ENCODE results near the gene IFT88. TPM values are rescaled to one million over a fixed set of nuclear protein-coding genes. Genes with fewer than 3 reads are reported as not detected.

IFT88 gene
- total RNA-seq, 1 experiment from 2014 or later: 12.1 TPM

DNA sequence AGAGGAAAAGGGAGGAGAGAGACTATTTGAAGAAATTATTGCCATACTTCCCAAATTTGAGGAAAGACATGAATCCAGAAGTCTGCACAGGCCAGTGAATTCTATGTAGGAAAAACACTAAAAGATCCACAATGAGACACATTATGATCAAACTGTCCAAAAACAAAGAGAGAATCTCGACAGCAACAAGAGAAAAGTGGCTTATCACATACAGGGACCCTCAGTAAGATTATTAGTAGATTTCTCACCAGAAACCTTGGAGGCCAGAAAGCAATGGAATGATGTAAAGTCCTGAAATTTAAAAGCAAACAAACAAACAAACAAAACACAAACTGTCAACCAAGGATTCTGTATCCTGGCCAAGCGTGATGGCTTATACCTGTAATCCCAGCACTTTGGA, 80.8 kb downstream of the IFT88 start:
- DNase-seq: no peak
- TF ChIP-seq, protein P1, sequence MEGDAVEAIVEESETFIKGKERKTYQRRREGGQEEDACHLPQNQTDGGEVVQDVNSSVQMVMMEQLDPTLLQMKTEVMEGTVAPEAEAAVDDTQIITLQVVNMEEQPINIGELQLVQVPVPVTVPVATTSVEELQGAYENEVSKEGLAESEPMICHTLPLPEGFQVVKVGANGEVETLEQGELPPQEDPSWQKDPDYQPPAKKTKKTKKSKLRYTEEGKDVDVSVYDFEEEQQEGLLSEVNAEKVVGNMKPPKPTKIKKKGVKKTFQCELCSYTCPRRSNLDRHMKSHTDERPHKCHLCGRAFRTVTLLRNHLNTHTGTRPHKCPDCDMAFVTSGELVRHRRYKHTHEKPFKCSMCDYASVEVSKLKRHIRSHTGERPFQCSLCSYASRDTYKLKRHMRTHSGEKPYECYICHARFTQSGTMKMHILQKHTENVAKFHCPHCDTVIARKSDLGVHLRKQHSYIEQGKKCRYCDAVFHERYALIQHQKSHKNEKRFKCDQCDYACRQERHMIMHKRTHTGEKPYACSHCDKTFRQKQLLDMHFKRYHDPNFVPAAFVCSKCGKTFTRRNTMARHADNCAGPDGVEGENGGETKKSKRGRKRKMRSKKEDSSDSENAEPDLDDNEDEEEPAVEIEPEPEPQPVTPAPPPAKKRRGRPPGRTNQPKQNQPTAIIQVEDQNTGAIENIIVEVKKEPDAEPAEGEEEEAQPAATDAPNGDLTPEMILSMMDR (IDR thresholded peaks at IDR 0.05; ENCODE audit: insufficient read depth in 1 of 2, low read depth in 1 of 2, low read length in 1 of 2, severe bottlenecking in 1 of 2, unreplicated experiment in 1 of 2): no peak
- H3K27ac Mint-ChIP-seq (ENCODE audit: unreplicated experiment): no peak overlapping the region
- no peaks in the 10 kb centered on the region for H3K4me1 Mint-ChIP-seq (ENCODE audit: low read depth, unreplicated experiment)
- intact Hi-C loops (cut with micrococcal nuclease; ENCODE audit: unreplicated experiment): loop anchor here (10.0 kb wide), 1 partner anchor 57 kb away; the partner anchor contains the start of gene IL17D
- no TSS peak for BruUV-seq (replicated peaks)
- H3K27me3 Mint-ChIP-seq (ENCODE audit: insufficient read depth, unreplicated experiment): no peaks in the 10 kb centered on the region
- H3K4me3 Mint-ChIP-seq (ENCODE audit: unreplicated experiment): no peak overlapping the region
- H3K9me3 Mint-ChIP-seq (ENCODE audit: unreplicated experiment): peaks cover 9% of the 10 kb centered on the region
- no peaks in the 10 kb centered on the region for H3K36me3 ChIP-seq (ENCODE audit: control insufficient read depth, insufficient read depth, low read length)
- H3K27me3 ChIP-seq (replicated peaks; ENCODE audit: control insufficient read depth, insufficient read depth, low read length): no peaks in the 10 kb centered on the region
- no peaks in the 10 kb centered on the region for H3K9me3 ChIP-seq
- H3K4me3 ChIP-seq (ENCODE audit: low read depth, low read length): no peak overlapping the region
- ChIA-PET POLR2A (no interaction called here), CTCF (no interaction called here)
- H3K36me3 Mint-ChIP-seq (ENCODE audit: insufficient read depth, unreplicated experiment): peaks cover 5% of the 10 kb centered on the region
- H3K4me1 ChIP-seq: no peaks in the 10 kb centered on the region

DNA sequence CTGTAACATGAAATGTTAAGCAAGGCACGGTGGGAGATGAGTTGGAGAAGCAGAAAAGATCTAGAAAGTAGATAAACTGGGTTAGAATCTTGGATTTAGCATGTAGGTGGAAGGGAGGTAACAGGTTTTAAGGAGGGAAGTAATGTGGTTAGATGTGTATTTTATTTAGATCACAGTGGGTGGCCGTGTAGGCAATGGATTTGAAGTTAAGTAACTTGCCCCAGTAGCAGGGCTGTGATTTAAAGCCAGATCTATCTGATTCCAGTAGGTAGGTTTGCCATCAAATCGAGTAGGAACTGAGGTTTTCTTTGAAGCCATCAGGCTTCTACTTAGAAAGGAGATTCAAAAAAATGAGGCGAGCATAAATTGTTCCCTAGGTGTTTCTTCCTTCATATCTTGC, 86.0 kb downstream of the IFT88 start:
- TF ChIP-seq, protein P1 (IDR thresholded peaks at IDR 0.05; ENCODE audit: insufficient read depth in 1 of 2, low read depth in 1 of 2, low read length in 1 of 2, severe bottlenecking in 1 of 2, unreplicated experiment in 1 of 2): no peak
- H3K36me3 ChIP-seq (ENCODE audit: control insufficient read depth, insufficient read depth, low read length): no peaks in the 10 kb centered on the region
- no peaks in the 10 kb centered on the region for H3K9me3 ChIP-seq
- Mint-ChIP-seq H3K27me3 (ENCODE audit: insufficient read depth, unreplicated experiment) (no peaks in the 10 kb centered on the region), H3K9me3 (ENCODE audit: unreplicated experiment) (peaks cover 9% of the 10 kb centered on the region), H3K36me3 (ENCODE audit: insufficient read depth, unreplicated experiment) (no peaks in the 10 kb centered on the region), H3K4me3 (ENCODE audit: unreplicated experiment) (no peak overlapping the region), H3K4me1 (ENCODE audit: low read depth, unreplicated experiment) (no peaks in the 10 kb centered on the region), H3K27ac (ENCODE audit: unreplicated experiment) (no peak overlapping the region)
- CTCF ChIA-PET: no interaction called here
- H3K4me1 ChIP-seq: no peaks in the 10 kb centered on the region
- DNase-seq: no peak
- POLR2A ChIA-PET: no interaction called here
- BruUV-seq (replicated peaks): no TSS peak
- no peak overlapping the region for H3K4me3 ChIP-seq (ENCODE audit: low read depth, low read length)
- intact Hi-C loops (cut with micrococcal nuclease; ENCODE audit: unreplicated experiment): no loop called here
- H3K27me3 ChIP-seq (replicated peaks; ENCODE audit: control insufficient read depth, insufficient read depth, low read length): no peaks in the 10 kb centered on the region

- Histone ChIP-seq H3K36me3 (ENCODE audit: control insufficient read depth, insufficient read depth, low read length) (no peaks in the 10 kb centered on the region), H3K4me3 (ENCODE audit: low read depth, low read length) (no peak overlapping the region), H3K27me3 (replicated peaks; ENCODE audit: control insufficient read depth, insufficient read depth, low read length) (no peaks in the 10 kb centered on the region), H3K9me3 (no peaks in the 10 kb centered on the region), H3K4me1 (no peaks in the 10 kb centered on the region)
- no peaks in the 10 kb centered on the region for H3K4me1 Mint-ChIP-seq (ENCODE audit: low read depth, unreplicated experiment)
- H3K27me3 Mint-ChIP-seq (ENCODE audit: insufficient read depth, unreplicated experiment): no peaks in the 10 kb centered on the region
- H3K9me3 Mint-ChIP-seq (ENCODE audit: unreplicated experiment): peaks cover 6% of the 10 kb centered on the region
- intact Hi-C loops (cut with micrococcal nuclease; ENCODE audit: unreplicated experiment): no loop called here
- CTCF ChIA-PET: no interaction called here
- POLR2A ChIA-PET: no interaction called here
- no TSS peak for BruUV-seq (replicated peaks)
- no peaks in the 10 kb centered on the region for H3K36me3 Mint-ChIP-seq (ENCODE audit: insufficient read depth, unreplicated experiment)
- no peak overlapping the region for H3K27ac Mint-ChIP-seq (ENCODE audit: unreplicated experiment)
- DNase-seq: no peak
- TF ChIP-seq, protein P1 (IDR thresholded peaks at IDR 0.05; ENCODE audit: insufficient read depth in 1 of 2, low read depth in 1 of 2, low read length in 1 of 2, severe bottlenecking in 1 of 2, unreplicated experiment in 1 of 2): no peak
- no peak overlapping the region for H3K4me3 Mint-ChIP-seq (ENCODE audit: unreplicated experiment)
These were observed 87.2 kb downstream of the IFT88 start for GRCh38 chr13:20654156-20654555.

All from Caco-2 (cell line).